Stimulated activated CD4-positive, alpha-beta T cell treated with anti-CD3 and anti-CD28 coated beads, Interleukin-15, amount 100 ng/mL, for 1 hour (primary cell): ENCODE data around the gene FAM50A.
"Not testable (repeated sequence)": the region's sequence is repeated elsewhere in the genome, so short reads cannot be mapped to it uniquely, and the experiment has no call there.

Experiments
- DNase-seq, 2 donors: peaks; one replicate each; pipeline ENCODE4 v3.0.0-alpha.2; 2020; ENCODE audit warnings: low read depth in 1 of 2, low spot score in 1 of 2

Gene FAM50A, protein sequence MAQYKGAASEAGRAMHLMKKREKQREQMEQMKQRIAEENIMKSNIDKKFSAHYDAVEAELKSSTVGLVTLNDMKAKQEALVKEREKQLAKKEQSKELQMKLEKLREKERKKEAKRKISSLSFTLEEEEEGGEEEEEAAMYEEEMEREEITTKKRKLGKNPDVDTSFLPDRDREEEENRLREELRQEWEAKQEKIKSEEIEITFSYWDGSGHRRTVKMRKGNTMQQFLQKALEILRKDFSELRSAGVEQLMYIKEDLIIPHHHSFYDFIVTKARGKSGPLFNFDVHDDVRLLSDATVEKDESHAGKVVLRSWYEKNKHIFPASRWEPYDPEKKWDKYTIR

GRCh38 chrX:154443992-154444754 is at the start of gene FAM50A:
FAM50A (plus strand) TSS chrX:154444141; CDS start chrX:154444236, 95 bp downstream.
- DNase-seq: peak; percentile 38 to 57

DNA sequence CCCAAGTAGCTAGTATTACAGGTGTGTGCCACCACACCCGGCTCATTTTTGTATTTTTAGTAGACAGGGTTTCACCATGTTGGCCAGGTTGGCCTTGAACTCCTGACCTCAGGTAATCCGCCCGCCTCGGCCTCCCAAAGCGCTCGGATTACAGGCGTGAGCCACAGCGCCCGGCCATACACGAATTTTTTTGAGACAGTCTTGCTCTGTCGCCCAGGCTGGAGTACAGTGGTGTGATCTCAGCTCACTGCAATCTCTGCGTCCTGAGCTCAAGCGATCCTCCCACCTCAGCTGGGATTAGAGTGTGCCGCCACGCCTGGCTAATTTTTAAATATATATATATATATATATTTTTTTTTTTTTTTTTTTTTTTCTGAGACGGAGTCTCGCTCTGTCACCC is 47.6 kb upstream of the FAM50A start:
- not testable (repeated sequence) for DNase-seq

GRCh38 chrX:154396973-154397887 is 46.7 kb upstream of the FAM50A start:
- peak in 1 of 2 donors; percentile 53 for DNase-seq

DNA sequence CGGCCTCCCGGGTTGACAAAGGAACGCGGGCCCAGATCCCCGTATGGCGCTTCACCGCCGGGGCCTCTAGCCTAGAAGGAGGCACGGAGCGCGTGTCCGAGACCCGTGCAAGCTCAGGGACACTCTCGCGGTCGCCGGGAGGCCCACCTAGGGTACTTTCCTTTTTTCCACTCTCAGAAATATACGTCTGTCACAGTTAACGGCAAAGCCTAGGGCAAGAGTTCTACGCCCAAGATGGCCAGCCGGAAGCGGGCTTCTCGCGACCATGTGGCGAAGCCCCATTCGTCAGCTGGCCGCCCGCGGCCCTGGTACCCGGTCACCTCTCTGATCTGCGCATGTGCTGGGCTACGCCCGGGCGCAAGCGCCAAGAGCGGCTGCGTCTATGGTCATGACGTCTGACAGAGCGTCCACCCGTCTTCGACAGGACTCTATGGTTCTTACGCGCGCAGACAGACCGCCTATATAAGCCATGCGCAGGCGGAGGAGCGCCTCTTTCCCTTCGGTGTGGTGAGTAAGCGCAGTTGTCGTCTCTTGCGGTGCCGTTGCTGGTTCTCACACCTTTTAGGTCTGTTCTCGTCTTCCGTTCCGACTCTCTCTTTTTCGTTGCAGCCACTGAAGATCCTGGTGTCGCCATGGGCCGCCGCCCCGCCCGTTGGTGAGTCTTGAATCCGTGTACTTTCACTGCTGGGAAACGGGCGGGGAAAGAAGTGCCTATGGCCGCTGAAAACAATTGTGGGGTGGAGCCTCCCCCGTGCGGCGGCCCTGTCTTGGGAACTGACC is 45.9 kb upstream of the FAM50A start, which contains the start of gene RPL10:
RPL10 (plus strand) TSS at position 490 of the 780 bp plus-strand sequence; CDS start at position 633, 143 bp downstream.
- peak; percentile 76 to 77 for DNase-seq

DNA sequence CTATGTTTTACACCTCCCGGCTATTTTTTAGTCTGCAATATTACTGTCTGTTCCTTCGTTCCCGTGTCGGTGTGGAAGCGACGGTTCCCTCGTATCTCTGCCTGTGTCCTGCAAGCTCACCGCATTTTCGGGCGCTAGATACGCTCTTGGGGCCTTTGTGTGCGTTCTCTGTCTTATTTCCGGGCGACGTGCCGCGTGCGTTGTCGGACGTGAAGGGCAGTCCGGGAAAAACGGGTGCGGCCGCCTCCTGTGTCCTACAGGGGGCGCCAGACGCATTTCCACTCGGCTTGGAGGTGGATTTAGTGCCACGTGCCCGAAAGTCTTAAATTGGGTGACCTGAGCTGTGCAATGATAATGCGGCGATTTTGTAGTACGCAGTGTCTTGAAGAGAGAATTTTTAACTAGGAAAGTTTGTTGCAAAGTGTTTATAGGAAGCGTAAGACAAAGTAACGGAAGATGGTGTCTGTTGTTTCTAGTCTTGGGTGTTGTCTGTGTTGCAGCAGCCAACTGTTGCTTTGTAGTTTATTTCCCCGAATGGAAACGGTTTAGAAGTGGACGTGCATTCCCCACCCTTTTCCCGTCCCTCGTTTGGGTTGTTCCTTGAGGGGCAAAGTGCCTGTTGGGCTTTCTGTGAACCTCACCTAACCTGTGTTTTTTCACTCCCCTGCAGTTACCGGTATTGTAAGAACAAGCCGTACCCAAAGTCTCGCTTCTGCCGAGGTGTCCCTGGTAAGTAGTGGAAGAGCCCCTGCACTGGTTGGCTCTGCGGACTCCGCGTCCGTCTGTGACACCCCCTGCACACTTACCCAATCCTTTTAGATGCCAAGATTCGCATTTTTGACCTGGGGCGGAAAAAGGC is 45.0 kb upstream of the FAM50A start:
- peak; percentile 60 to 68 for DNase-seq

DNA sequence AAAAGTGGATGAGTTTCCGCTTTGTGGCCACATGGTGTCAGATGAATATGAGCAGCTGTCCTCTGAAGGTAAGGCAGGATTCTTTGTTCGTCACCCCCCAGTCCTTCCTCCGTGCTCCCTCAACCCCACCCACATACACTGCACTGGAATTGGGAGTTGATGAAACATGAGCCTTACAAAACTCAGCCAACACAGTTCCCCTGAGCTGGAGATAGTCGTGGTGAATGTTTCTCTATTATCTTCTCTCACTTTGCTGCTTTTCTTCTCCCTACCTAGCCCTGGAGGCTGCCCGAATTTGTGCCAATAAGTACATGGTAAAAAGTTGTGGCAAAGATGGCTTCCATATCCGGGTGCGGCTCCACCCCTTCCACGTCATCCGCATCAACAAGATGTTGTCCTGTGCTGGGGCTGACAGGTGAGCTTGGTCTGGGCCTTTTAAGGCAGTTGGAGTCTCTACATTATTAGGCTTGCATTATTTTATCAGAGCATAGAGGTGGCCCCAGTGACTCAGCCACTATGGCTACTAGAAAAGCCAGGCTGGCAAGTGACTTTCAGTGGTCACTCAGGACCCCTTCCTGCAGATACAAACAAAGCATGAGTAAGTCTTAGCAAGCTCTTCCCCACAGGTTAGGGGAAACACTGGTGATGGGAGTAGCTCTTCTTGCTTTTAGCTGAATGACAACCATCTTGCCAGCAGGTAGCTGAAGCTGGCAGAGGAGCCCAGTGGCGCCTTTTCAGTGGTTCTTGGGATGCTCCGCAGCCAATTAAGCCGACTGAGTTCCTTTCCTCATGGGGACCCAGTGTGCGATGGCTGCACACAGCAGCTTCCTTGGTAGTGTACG is 44.2 kb upstream of the FAM50A start:
- no peak for DNase-seq

DNA sequence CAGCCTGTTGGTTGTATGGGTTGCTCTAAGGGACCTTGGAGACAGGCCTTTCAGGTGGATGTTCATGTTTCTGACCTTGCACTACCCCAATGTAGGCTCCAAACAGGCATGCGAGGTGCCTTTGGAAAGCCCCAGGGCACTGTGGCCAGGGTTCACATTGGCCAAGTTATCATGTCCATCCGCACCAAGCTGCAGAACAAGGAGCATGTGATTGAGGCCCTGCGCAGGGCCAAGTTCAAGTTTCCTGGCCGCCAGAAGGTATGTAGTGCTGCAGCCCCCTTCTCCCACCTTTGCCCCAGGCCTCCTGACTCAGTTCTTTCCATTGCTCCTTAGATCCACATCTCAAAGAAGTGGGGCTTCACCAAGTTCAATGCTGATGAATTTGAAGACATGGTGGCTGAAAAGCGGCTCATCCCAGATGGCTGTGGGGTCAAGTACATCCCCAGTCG is 43.5 kb upstream of the FAM50A start:
- DNase-seq: not testable (repeated sequence)

GRCh38 chrX:154401045-154401799 is 42.7 kb upstream of the FAM50A start:
- DNase-seq: no peak

DNA sequence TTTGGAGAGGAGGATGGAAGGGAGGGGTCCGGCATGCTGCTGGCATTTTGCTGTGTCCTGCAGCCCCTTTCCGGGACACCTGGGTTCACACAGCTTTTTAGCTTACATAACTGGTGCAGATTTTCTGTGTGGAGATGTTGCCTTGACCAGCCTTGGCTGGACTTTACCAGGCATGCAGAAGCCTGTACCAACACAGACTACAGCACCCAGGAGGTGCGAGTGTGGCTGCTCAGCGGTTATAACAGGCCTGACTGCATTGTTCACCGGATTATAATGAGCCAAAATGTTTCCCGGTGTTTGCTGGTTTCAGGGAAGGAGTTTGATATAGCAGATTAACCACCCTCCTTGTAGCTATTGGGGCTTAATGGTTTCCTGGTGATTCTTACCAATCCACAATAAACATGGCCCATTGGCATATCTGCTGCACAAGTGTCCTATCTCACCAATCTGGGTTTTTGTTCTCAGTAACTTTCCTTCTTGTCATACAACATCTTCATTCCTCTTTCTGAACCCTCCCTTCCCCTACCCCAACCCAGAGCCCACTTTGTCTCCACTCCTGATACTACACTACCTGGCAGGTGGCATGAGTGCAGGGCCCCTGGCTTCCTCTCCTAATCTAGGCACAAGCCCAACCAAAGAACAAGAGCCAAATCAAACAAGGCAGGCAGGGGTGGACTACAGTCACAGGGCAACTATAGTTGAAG is 41.9 kb upstream of the FAM50A start:
- no peak for DNase-seq

GRCh38 chrX:154402622-154403127 is 41.3 kb upstream of the FAM50A start:
- DNase-seq: no peak

DNA sequence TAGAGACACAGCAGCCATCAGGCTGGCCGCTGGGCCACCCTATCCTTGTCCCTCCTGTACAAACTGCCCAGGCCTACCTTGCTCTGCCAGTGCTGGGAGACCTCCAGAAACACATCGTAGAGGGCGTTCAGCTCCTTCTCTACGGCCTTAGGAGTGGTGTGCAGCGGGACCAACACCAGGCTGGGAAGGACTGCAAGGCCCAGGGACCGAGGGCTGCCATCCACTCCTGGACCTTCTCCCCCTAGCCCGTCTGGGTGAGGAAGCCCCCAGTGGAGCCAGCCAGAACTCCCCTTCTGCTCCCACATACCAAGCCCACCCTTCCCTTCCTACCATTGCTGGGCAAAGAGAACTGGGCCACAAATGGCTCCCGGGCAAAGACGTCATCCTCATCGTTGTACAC is 40.7 kb upstream of the FAM50A start:
- no peak for DNase-seq

DNA sequence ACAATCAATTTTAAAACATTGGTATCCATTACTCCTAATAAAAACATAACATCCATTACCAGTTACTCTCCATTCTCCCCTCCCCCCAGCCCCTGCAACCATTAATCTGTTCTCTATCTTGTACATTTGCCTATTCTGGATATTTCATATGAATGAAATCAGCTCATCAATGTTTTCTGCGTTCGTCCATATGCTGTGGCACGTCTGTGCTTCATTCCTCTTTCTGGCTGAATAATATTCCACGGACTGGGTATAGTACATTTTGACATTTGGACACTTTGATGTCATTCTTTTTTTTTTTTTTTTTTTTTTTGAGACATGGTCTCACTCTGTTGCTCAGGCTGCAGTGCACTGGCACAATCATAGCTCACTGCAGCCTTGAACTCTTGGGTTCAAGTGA is 40.1 kb upstream of the FAM50A start:
- DNase-seq: no peak

DNA sequence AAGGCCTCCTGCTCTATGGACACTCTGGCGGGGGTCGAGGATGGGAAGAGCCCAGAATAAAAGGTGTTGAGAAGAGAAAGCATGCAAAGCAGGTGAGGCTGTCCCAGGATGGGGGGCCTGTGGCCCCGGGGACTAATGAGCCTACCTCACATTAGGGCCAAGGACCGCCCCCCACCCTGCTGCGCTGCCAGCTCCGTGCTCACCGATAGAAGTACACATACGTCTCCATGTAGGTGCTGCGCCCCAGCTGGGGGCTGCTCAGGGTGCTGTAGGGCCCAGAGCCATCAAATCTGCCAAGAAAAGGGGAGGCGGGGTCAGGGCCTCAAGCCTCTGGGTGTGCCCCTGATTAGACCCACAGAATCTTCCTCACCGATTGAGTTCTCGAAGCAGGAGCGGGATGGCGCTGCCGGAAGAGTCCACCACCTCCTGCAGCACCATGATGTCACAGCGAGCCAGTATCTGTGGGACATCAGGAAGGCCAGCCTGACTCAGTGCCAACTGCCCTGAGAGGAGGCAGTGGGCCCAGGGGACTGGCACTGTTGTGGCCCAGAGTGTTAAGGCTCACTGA is 39.2 kb upstream of the FAM50A start:
- DNase-seq: no peak

DNA sequence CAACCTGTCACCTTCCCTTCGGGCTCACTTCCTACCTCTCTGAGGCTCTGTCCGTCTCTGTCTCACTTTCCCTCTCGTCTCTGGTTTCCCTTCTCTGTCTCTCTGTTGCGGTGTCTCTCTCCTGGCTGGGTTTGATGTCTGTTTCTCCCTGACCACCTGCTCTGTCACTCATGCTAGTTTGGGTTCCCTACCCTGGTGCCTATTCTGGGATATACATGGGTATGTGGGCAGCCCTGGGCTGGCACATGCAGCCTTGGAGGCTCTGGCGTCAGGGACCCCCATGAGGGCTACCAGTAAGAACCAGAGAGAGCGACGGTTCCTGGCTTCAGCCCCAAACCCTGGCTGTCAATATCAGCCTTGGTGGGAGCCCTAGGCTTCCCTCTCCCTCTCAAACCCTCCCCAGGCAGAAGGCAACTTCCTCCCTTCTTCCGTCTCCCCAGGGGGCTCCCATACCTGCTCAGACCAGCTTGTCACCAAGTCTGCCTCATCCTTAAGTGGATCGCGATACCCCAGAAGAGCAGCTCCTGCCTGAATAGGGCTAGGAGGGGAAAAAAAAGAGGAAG is 35.2 kb upstream of the FAM50A start:
- DNase-seq: no peak

DNA sequence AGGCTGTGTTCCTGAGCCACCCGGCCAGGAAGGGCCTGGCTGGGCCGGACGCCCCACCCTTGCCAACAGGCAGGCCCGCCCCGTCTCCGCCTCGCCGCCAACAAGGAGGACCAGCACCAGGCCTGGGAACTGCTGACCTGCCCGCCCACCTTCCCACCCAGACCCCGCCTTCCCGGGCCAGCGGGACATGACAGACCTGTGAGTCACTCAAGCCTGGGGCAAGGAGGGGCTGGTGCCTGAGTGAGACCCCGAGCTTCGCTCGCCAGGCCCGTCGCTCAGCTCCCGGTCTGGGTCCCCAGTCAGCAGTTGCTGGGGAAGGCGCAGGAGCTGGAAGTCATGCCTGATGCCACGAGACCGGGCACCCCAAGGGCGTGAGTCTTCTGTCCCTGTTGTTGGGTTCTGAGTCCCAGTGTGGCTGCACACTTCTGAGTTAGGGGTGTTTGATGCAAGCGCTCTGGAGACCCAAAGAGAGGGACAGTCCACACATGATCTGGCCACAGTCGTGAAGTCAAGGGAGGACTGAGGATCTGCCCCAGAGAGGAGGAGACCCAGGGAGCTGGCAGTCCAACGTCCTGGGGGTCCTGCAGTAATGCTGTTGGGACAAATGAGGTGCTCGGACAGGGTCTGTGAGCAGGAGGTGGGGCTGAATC is 34.6 kb upstream of the FAM50A start, which contains the start of gene DNASE1L1:
DNASE1L1 (minus strand) TSS at position 33 of the 650 bp plus-strand sequence. CDS start 3,686 bp downstream, outside the sequence.
- no peak for DNase-seq

DNA sequence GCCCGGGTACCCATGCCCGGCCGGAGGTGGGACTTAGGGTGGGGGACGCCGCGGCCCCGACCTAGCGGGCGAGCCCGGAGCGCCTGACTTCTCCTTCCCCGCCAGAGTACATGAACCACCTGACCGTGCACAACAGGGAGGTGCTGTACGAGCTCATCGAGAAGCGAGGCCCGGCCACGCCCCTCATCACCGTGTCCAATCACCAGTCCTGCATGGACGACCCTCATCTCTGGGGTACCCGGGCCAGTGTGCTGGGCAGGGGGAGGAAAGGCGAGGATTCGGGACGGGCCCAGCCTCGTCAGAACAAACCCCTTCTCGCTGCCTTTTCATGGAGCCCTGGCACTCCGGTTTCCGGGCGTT is 32.0 kb upstream of the FAM50A start:
- DNase-seq: peak in 1 of 2 donors; percentile 45
